BJ (cell line): ENCODE results near the gene KCNK5. TPM values are rescaled to one million over a fixed set of nuclear protein-coding genes. Genes with fewer than 3 reads are reported as not detected.

Experiments
- CTCF ChIA-PET: fragments of 350-600 bp; formaldehyde crosslinking; extraction: SDS; loops from one replicate; lab custom pipeline; 2021; ENCODE audit warnings: antibody characterized with exemption, inconsistent platforms; lab: Yijun Ruan, JAX
- POLR2A ChIA-PET: fragments of 300-600 bp; sonication (Branson Sonifier 250); formaldehyde crosslinking; extraction: SDS; loops from one replicate; lab custom pipeline; 2021; ENCODE audit warnings: antibody characterized with exemption; lab: Charles Lee
- DNase-seq: peaks from one replicate; pipeline ENCODE4 v3.0.0-alpha.2; 2011; ENCODE audit warnings: low read depth
- H3K27me3 ChIP-seq: 2 replicates; pipeline ENCODE4 v1.6.0; 2011; ENCODE audit warnings: low read length; ENCODE audit not compliant: control insufficient read depth, insufficient read depth
- H3K36me3 ChIP-seq: 2 replicates; pipeline ENCODE4 v1.5.1; 2011; ENCODE audit warnings: low read length; ENCODE audit not compliant: control insufficient read depth, insufficient read depth
- H3K4me3 ChIP-seq: 2 replicates; pipeline ENCODE4 v1.5.1; 2011; ENCODE audit warnings: low read depth, mild to moderate bottlenecking, control low read depth, low read length
- CTCF ChIP-seq: IDR thresholded peaks from 2 replicates; pipeline ENCODE4 v1.5.1; 2011; ENCODE audit warnings: low read depth, mild to moderate bottlenecking, control low read depth, inconsistent platforms, low read length, moderate library complexity; ENCODE audit not compliant: insufficient read depth
- polyA plus RNA-seq: library from polyadenylated mRNA; depleted of rRNA; stranded (reverse); fragments of >200 nt; gene quantifications from 2 replicates; pipeline ENCODE4 v1.2.3, GENCODE V29; 2011

The KCNK5 gene
- polyA plus RNA-seq, 1 experiment: not detected

GRCh38 chr6:39247667-39248194 is 18.5 kb upstream of the KCNK5 start:
- ChIA-PET POLR2A (no interaction called here), CTCF (interaction anchor here (1.2 kb wide), 1 partner anchor 13 kb away, joined by 3 read pairs; no protein-coding TSS in a partner anchor)
- H3K4me3 ChIP-seq: no peak overlapping the region
- no peak for TF ChIP-seq CTCF
- no peak for DNase-seq
- no peaks in the 10 kb centered on the region for H3K27me3 ChIP-seq
- no peaks in the 10 kb centered on the region for H3K36me3 ChIP-seq

GRCh38 chr6:39243809-39244208 is 14.5 kb upstream of the KCNK5 start:
- Histone ChIP-seq H3K27me3 (no peaks in the 10 kb centered on the region), H3K4me3 (no peak overlapping the region), H3K36me3 (no peaks in the 10 kb centered on the region)
- POLR2A ChIA-PET: no interaction called here
- no peak for TF ChIP-seq CTCF
- DNase-seq: no peak
- CTCF ChIA-PET: no interaction called here

GRCh38 chr6:39240155-39240757 is 11.0 kb upstream of the KCNK5 start:
- CTCF ChIA-PET: no interaction called here
- no peak for DNase-seq
- POLR2A ChIA-PET: no interaction called here
- Histone ChIP-seq H3K4me3 (no peak overlapping the region), H3K27me3 (no peaks in the 10 kb centered on the region), H3K36me3 (no peaks in the 10 kb centered on the region)
- no peak for TF ChIP-seq CTCF

- Histone ChIP-seq H3K27me3 (no peaks in the 10 kb centered on the region), H3K36me3 (no peaks in the 10 kb centered on the region), H3K4me3 (no peak overlapping the region)
- POLR2A ChIA-PET: no interaction called here
- TF ChIP-seq CTCF: no peak
- no peak for DNase-seq
- CTCF ChIA-PET: no interaction called here
Observed at GRCh38 chr6:39239527-39240154, 10.4 kb upstream of the KCNK5 start.

GRCh38 chr6:39236742-39237141 is 7.5 kb upstream of the KCNK5 start:
- Histone ChIP-seq H3K36me3 (no peaks in the 10 kb centered on the region), H3K27me3 (no peaks in the 10 kb centered on the region), H3K4me3 (no peak overlapping the region)
- CTCF ChIA-PET: no interaction called here
- no peak for TF ChIP-seq CTCF
- POLR2A ChIA-PET: no interaction called here
- DNase-seq: no peak
